Epithelial cell of proximal tubule (primary cell): Measurements from ENCODE around the gene GGCT. TPM values are rescaled to one million over a fixed set of nuclear protein-coding genes. Genes with fewer than 3 reads are reported as not detected.
"Not testable (repeated sequence)": the region's sequence is repeated elsewhere in the genome, so short reads cannot be mapped to it uniquely, and the experiment has no call there.

ENCODE experiments used
- DNase-seq: peaks from one replicate; pipeline ENCODE4 v3.0.0-alpha.2; 2011; ENCODE audit warnings: low read depth
- H3K4me3 ChIP-seq: 2 replicates; pipeline ENCODE4 v1.5.1; 2011; ENCODE audit warnings: low read depth, mild to moderate bottlenecking, low read length
- CTCF ChIP-seq: conservative IDR thresholded peaks from 2 replicates; pipeline ENCODE4 v1.5.1; 2012; ENCODE audit warnings: low read depth, mild to moderate bottlenecking, low read length
- total RNA-seq: library from RNA; depleted of rRNA; stranded (reverse); fragments of >200 nt; gene quantifications from 2 replicates; pipeline ENCODE4 v1.2.3, GENCODE V29; 2015

The GGCT gene
- total RNA-seq, 1 donor from 2014 or later: 54.5 TPM

GRCh38 chr7:30493228-30493627 is 11.4 kb downstream of the GGCT start:
- TF ChIP-seq CTCF: no peak

GRCh38 chr7:30491417-30491816 is 13.2 kb downstream of the GGCT start:
- DNase-seq: no peak
- H3K4me3 ChIP-seq: no peak overlapping the region
- no peak for TF ChIP-seq CTCF

More at GRCh38 chr7:30493228-30493627, 11.4 kb downstream of the GGCT start:
- no peak for DNase-seq
- H3K4me3 ChIP-seq: no peak overlapping the region

GRCh38 chr7:30487371-30487770 is 17.3 kb downstream of the GGCT start:
- H3K4me3 ChIP-seq: no peak overlapping the region
- DNase-seq: no peak
- TF ChIP-seq CTCF: no peak

GRCh38 chr7:30485667-30486066 is 19.0 kb downstream of the GGCT start:
- DNase-seq: no peak
- H3K4me3 ChIP-seq: no peak overlapping the region
- TF ChIP-seq CTCF: no peak

GRCh38 chr7:30481416-30481815 is 23.2 kb downstream of the GGCT start:
- H3K4me3 ChIP-seq, DNase-seq: not testable (repeated sequence)

GRCh38 chr7:30479202-30480120 is 25.2 kb downstream of the GGCT start:
- H3K4me3 ChIP-seq: peak overlapping the region; percentile 76
- no peak for DNase-seq
- no peak for TF ChIP-seq CTCF

GRCh38 chr7:30478349-30479201 is 26.1 kb downstream of the GGCT start, which contains the start of gene NOD1:
TSS of gene NOD1 (minus strand) at chr7:30478784. CDS start at chr7:30456921, 21,863 bp downstream.
- H3K4me3 ChIP-seq: peak within 1 kb of the TSS; percentile 76
- no peak for TF ChIP-seq CTCF
- no peak for DNase-seq
